Kidney (tissue), 14 donors: ENCODE data around the gene APBB3. TPM values are rescaled to one million over a fixed set of nuclear protein-coding genes. Genes with fewer than 3 reads are reported as not detected.

Experiments
- DNase-seq, 5 donors: peaks; one replicate each; pipeline ENCODE4 v3.0.0-alpha.2; 2013 to 2020
- FAIRE-seq: peaks from 2 replicates; lab custom pipeline; 2012; peaks lifted over from hg19 to GRCh38; lab: Jason Lieb, UNC
- H3K27ac ChIP-seq, 2 donors: one replicate each; pipeline ENCODE4 v1.7.0; 2013; ENCODE audit warnings: low read depth in 2 of 2, low read length in 2 of 2, inconsistent platforms in 1 of 2
- H3K27me3 ChIP-seq: one replicate; pipeline ENCODE4 v1.7.1; 2013; ENCODE audit warnings: low read length, inconsistent platforms; ENCODE audit not compliant: control insufficient read depth, insufficient read depth
- H3K36me3 ChIP-seq, 3 donors: one replicate each; pipeline versions ENCODE4 v1.7.0 to v1.7.1; 2013; ENCODE audit warnings: low read length in 3 of 3, control low read depth in 1 of 3, inconsistent platforms in 1 of 3; ENCODE audit not compliant: insufficient read depth in 3 of 3, control insufficient read depth in 2 of 3
- H3K4me1 ChIP-seq, 3 donors: one replicate each; pipeline versions ENCODE4 v1.7.0 to v1.7.1; 2013; ENCODE audit warnings: low read length in 3 of 3, inconsistent platforms in 1 of 3, low read depth in 1 of 3; ENCODE audit not compliant: control insufficient read depth in 2 of 3, insufficient read depth in 2 of 3
- H3K4me3 ChIP-seq, 3 donors: one replicate each; pipeline versions ENCODE4 v1.7.0 to v1.8.1; 2013; ENCODE audit warnings: low read length in 3 of 3, control low read depth in 1 of 3, inconsistent platforms in 1 of 3
- H3K9ac ChIP-seq, 3 donors: one replicate each; pipeline versions ENCODE4 v1.7.0 to v1.7.1; 2013; ENCODE audit warnings: low read length in 3 of 3, control low read depth in 1 of 3, inconsistent platforms in 1 of 3
- H3K9me3 ChIP-seq, 3 donors: one replicate each; pipeline versions ENCODE4 v1.7.0 to v1.7.1; 2013; ENCODE audit warnings: low read length in 3 of 3, control low read depth in 1 of 3, inconsistent platforms in 1 of 3; ENCODE audit not compliant: control insufficient read depth in 2 of 3, insufficient read depth in 1 of 3
- intact Hi-C: fragments of 100-400 bp; cut with DNase I; formaldehyde crosslinking; loops from one replicate; pipeline ENCODE4 v1.11.1; 2022
- polyA plus RNA-seq: library from polyadenylated mRNA; stranded (reverse); fragments of 350-450 nt; fragmentation: Illumina TruSeq; extraction: RNeasy Lipid Tissue Mini Kit (QIAGEN cat#74804); gene quantifications from one replicate; pipeline ENCODE4 v1.2.3, GENCODE V29; 2014; ENCODE audit warnings: low read depth, low replicate concordance; ENCODE audit not compliant: insufficient read depth
- total RNA-seq: library from RNA; stranded (reverse); fragmentation: NEBNext Ultra II Directional; extraction: Animal tissue kit (Norgen Biotek cat#: 25700); gene quantifications from one replicate; pipeline ENCODE4 v1.2.1, GENCODE V29; 2021
- TF ChIP-seq, protein P1 (sequence below): IDR thresholded peaks from 3 replicates; pipeline ENCODE4 v1.5.1; 2012; ENCODE audit warnings: mild to moderate bottlenecking, moderate library complexity, borderline replicate concordance; ENCODE audit not compliant: insufficient read depth; ENCODE audit errors: extremely low read depth
- donor health status: control.
- donor health status: control.
- donor health status: control.
- donor health status: control.
- donor health status: control.
- donor health status: DM: yes; HTN: yes; CAD: no.
- donor health status: Normal renal cell carcinoma (clear cell type).

Gene APBB3
- total and polyA plus RNA-seq, 2 donors from 2014 or later: 19.6 to 33.9 TPM

- intact Hi-C loops: no loop called here
- Histone ChIP-seq H3K27me3 (no peaks in the 10 kb centered on the region), H3K36me3 (no peaks in the 10 kb centered on the region), H3K4me3 (no peak overlapping the region), H3K27ac (no peak overlapping the region), H3K9ac (no peak overlapping the region), H3K9me3 (no peaks in the 10 kb centered on the region), H3K4me1 (peaks cover 0 to 21% (median 14%) of the 10 kb centered on the region in 3 donors)
- no peak for FAIRE-seq
- TF ChIP-seq, protein P1, sequence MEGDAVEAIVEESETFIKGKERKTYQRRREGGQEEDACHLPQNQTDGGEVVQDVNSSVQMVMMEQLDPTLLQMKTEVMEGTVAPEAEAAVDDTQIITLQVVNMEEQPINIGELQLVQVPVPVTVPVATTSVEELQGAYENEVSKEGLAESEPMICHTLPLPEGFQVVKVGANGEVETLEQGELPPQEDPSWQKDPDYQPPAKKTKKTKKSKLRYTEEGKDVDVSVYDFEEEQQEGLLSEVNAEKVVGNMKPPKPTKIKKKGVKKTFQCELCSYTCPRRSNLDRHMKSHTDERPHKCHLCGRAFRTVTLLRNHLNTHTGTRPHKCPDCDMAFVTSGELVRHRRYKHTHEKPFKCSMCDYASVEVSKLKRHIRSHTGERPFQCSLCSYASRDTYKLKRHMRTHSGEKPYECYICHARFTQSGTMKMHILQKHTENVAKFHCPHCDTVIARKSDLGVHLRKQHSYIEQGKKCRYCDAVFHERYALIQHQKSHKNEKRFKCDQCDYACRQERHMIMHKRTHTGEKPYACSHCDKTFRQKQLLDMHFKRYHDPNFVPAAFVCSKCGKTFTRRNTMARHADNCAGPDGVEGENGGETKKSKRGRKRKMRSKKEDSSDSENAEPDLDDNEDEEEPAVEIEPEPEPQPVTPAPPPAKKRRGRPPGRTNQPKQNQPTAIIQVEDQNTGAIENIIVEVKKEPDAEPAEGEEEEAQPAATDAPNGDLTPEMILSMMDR: no peak
- DNase-seq: no peak
Observed at GRCh38 chr5:140558542-140558941, 5.9 kb downstream of the APBB3 start.

GRCh38 chr5:140557965-140558364, 6.4 kb downstream of the APBB3 start:
- Histone ChIP-seq H3K36me3 (no peaks in the 10 kb centered on the region), H3K9me3 (no peaks in the 10 kb centered on the region), H3K27ac (peak overlapping the region; percentile 85 to 95), H3K4me3 (peak overlapping the region in 1 of 3 donors; percentile 81), H3K9ac (peak overlapping the region in 1 of 3 donors; percentile 85), H3K4me1 (peaks cover 0 to 17% (median 10%) of the 10 kb centered on the region in 3 donors), H3K27me3 (no peaks in the 10 kb centered on the region)
- DNase-seq: no peak
- no peak for FAIRE-seq
- TF ChIP-seq, protein P1: no peak
- intact Hi-C loops: no loop called here

- Histone ChIP-seq H3K9me3 (no peaks in the 10 kb centered on the region), H3K27ac (peak within 1 kb of the TSS; percentile 85 to 95), H3K4me1 (peaks cover 0 to 17% (median 10%) of the 10 kb centered on the region in 3 donors), H3K27me3 (no peaks in the 10 kb centered on the region), H3K36me3 (no peaks in the 10 kb centered on the region), H3K9ac (peak within 1 kb of the TSS; percentile 53 to 92 (median 85)), H3K4me3 (peak within 1 kb of the TSS; percentile 64 to 81 (median 74))
- intact Hi-C loops: no loop called here
- FAIRE-seq: no peak
- DNase-seq: peak; percentile 94 to 97 (median 95)
- TF ChIP-seq, protein P1: no peak
Observed at GRCh38 chr5:140557136-140557805, 7.1 kb downstream of the APBB3 start, which contains the start of gene SRA1. SRA1 (minus strand) TSS chr5:140557473; CDS start chr5:140557452, 21 bp downstream.
